Calu3 (cell line): ENCODE measurements around the gene HYOU1. TPM values are rescaled to one million over a fixed set of nuclear protein-coding genes. Genes with fewer than 3 reads are reported as not detected.

ENCODE experiments used
- BruUV-seq: library from RNA; stranded (reverse); fragments of 400-500 nt; replicated peaks from 2 replicates; lab custom pipeline; 2021; lab: Mats Ljungman, UMichigan
- CTCF ChIA-PET: fragments of 300-600 bp; sonication (Branson Sonifier 250); formaldehyde crosslinking; loops from one replicate; lab custom pipeline; 2022; ENCODE audit warnings: antibody characterized with exemption; lab: Charles Lee
- DNase-seq: peaks from one replicate; pipeline ENCODE4 v3.0.0; 2022
- H3K27ac Mint-ChIP-seq: one replicate; pipeline ENCODE4 v1.8.0; 2022; ENCODE audit warnings: mixed read lengths; ENCODE audit not compliant: unreplicated experiment
- H3K27me3 Mint-ChIP-seq: one replicate; pipeline ENCODE4 v1.8.0; 2022; ENCODE audit warnings: mixed read lengths; ENCODE audit not compliant: unreplicated experiment
- H3K36me3 Mint-ChIP-seq: one replicate; pipeline ENCODE4 v1.8.0; 2022; ENCODE audit warnings: mild to moderate bottlenecking, moderate library complexity, mixed read lengths; ENCODE audit not compliant: insufficient read depth, unreplicated experiment
- H3K4me1 Mint-ChIP-seq: one replicate; pipeline ENCODE4 v1.8.0; 2022; ENCODE audit warnings: mild to moderate bottlenecking, low read depth, mixed read lengths; ENCODE audit not compliant: unreplicated experiment
- H3K4me3 Mint-ChIP-seq: one replicate; pipeline ENCODE4 v1.8.0; 2022; ENCODE audit warnings: mild to moderate bottlenecking, low read depth, moderate library complexity, mixed read lengths; ENCODE audit not compliant: unreplicated experiment
- H3K9me3 Mint-ChIP-seq: one replicate; pipeline ENCODE4 v1.8.0; 2022; ENCODE audit warnings: low read depth, mixed read lengths; ENCODE audit not compliant: unreplicated experiment
- CTCF ChIP-seq: fragments of 200-600 bp; IDR thresholded peaks from one replicate; pipeline ENCODE4 v1.8.0; 2022; ENCODE audit warnings: antibody characterized with exemption; ENCODE audit not compliant: unreplicated experiment
- intact Hi-C: fragments of 100-400 bp; cut with micrococcal nuclease; formaldehyde crosslinking; loops from one replicate; pipeline ENCODE4 v1.10.0; 2022; ENCODE audit not compliant: unreplicated experiment
- total RNA-seq: library from RNA; stranded (reverse); gene quantifications from 2 replicates; pipeline ENCODE4 v1.2.3, GENCODE V29; 2022

The HYOU1 gene
- total RNA-seq, 1 experiment from 2014 or later, result 180 TPM

- intact Hi-C loops, result no loop called here
- CTCF ChIA-PET, result no interaction called here
- Mint-ChIP-seq H3K36me3 (peaks cover 17% of the 10 kb centered on the region), H3K9me3 (no peaks in the 10 kb centered on the region), H3K27me3 (no peaks in the 10 kb centered on the region), H3K27ac (no peak overlapping the region), H3K4me1 (peaks cover 9% of the 10 kb centered on the region), H3K4me3 (no peak overlapping the region)
- TF ChIP-seq CTCF, result no peak
- DNase-seq, result no peak
- BruUV-seq, result no TSS peak
Observed at GRCh38 chr11:119006656-119007055, 50.3 kb downstream of the HYOU1 start.

DNA sequence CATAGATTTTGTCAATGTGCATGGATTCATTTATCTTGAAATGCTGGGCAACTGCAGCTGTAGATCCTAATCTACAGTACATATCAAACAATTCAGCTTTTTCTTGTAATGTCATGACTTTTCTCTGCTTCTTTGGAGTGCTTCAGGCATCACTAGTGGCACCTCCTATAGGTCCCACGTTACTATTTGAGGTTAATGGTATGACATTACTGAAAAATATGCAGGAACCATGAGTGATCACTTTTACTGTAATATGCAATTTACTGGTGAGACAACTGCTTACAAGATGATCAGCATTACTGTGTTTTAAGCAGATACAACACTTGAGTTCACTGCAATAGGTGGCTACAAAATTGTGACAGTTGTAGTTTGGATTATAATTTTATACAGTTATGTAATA is 56.1 kb downstream of the HYOU1 start:
- intact Hi-C loops, result no loop called here
- TF ChIP-seq CTCF, result no peak
- CTCF ChIA-PET, result no interaction called here
- Mint-ChIP-seq H3K27me3 (no peaks in the 10 kb centered on the region), H3K4me3 (no peak overlapping the region), H3K9me3 (no peaks in the 10 kb centered on the region), H3K4me1 (peaks cover 9% of the 10 kb centered on the region), H3K36me3 (peaks cover 43% of the 10 kb centered on the region), H3K27ac (no peak overlapping the region)
- DNase-seq, result no peak
- BruUV-seq, result no TSS peak

GRCh38 chr11:118998822-118999221 is 58.2 kb downstream of the HYOU1 start:
- Mint-ChIP-seq H3K4me3 (peak overlapping the region; percentile 99), H3K27ac (peak overlapping the region; percentile 45), H3K36me3 (peaks cover 43% of the 10 kb centered on the region), H3K4me1 (peaks cover 9% of the 10 kb centered on the region), H3K9me3 (no peaks in the 10 kb centered on the region), H3K27me3 (no peaks in the 10 kb centered on the region)
- no peak for TF ChIP-seq CTCF
- BruUV-seq, result TSS peak; percentile 46
- peak; percentile 59 for DNase-seq
- CTCF ChIA-PET, result interaction anchor here (1.0 kb wide), 1 partner anchor 309 kb away, joined by 3 read pairs; no protein-coding TSS in a partner anchor
- intact Hi-C loops, result no loop called here

DNA sequence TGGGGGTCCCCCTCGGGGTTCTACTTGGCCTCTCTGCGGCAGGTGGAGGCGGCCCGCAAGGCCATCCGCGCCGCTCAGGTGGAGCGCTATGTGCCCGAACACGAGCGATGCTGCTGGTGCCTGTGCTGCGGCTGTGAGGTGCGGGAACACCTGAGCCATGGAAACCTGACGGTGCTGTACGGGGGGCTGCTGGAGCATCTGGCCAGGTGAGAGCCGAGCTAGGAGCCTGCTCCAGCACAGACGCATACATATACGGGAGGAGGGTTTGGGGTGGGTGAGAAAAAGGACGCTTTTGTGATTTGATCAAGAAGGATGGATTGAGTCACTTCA is 58.7 kb downstream of the HYOU1 start:
- BruUV-seq, result no TSS peak
- peaks cover 9% of the 10 kb centered on the region for H3K4me1 Mint-ChIP-seq
- H3K27ac Mint-ChIP-seq, result peak overlapping the region; percentile 45
- no peaks in the 10 kb centered on the region for H3K27me3 Mint-ChIP-seq
- peak; percentile 10 for DNase-seq
- intact Hi-C loops, result no loop called here
- CTCF ChIA-PET, result interaction anchor here (1.0 kb wide), 1 partner anchor 308 kb away, joined by 3 read pairs; no protein-coding TSS in a partner anchor
- peaks cover 39% of the 10 kb centered on the region for H3K36me3 Mint-ChIP-seq
- no peak for TF ChIP-seq CTCF
- H3K9me3 Mint-ChIP-seq, result no peaks in the 10 kb centered on the region
- peak overlapping the region; percentile 99 for H3K4me3 Mint-ChIP-seq
